HG02981 (cell line): ENCODE data around the gene XYLT1.
"Not testable (repeated sequence)": the region's sequence is repeated elsewhere in the genome, so short reads cannot be mapped to it uniquely, and the experiment has no call there.

ENCODE experiments used
- ATAC-seq: cut with Tn5 transposase; IDR thresholded peaks from one replicate; pipeline ENCODE4 v1.9.1; 2021; ENCODE audit warnings: mild to moderate bottlenecking, moderate library complexity; ENCODE audit not compliant: unreplicated experiment

XYLT1 gene

GRCh38 chr16:17433577-17434451 is 36.9 kb downstream of the XYLT1 start:
- no peak for ATAC-seq

DNA sequence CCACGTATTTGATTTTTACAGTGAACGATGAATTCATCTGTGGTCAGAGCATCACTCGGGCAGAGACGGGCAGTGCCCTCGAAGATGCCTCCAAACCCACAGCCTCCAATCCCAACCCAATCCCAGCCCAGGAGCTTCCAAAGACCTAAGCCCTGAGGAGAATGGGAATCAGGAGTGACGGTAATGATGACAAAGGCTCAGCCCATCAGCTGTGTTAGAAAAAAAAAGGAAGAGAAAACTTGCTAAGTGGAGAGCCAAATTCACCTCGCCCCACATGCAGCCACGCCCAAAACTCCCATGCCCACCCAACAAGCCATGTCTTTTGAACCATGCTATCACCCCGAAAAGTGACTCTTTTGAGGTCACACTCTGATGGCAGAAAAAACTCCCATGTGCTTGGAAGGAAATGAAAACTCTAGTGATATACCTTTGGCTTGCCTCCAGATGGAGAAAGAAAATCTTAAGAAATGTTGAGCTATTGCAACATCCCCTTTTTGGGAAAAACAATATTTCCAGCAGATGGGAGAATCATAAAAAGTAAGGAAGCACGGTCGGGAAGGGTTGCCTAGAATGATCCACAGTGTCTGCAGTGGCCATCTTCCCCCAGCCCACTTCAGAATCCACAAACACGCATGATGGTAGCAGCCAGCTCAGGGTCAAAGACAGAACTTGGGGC is 37.7 kb downstream of the XYLT1 start:
- ATAC-seq: no peak

DNA sequence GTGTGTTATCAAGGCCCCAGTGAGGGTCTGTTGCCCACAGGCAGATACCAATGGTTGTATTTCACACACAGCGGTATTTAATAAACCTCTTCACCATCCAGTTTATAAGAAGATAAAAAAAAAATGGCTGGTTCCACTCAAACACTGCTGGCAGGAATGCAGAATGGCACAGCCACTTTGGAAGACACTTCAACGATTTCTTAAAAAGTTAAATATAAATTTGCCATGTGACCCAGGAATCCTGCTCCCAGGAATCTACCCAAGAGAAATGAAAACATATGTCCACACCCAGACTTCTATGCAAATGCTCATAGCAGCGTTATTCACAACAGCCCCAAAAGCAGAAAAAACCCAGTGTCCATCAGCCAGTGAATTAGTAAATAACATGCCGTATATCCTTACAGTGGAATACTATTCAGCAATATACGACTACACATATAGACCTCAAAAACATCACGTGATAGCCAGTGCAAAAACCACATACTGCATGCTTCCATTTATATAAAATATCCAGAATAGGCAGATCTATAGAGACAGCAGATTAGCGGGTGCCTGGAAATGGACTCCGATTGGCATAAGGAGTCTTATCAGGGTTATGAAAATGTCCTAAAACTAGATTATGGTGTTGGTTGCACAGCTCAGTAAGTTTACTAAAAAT is 38.7 kb downstream of the XYLT1 start:
- no peak for ATAC-seq

DNA sequence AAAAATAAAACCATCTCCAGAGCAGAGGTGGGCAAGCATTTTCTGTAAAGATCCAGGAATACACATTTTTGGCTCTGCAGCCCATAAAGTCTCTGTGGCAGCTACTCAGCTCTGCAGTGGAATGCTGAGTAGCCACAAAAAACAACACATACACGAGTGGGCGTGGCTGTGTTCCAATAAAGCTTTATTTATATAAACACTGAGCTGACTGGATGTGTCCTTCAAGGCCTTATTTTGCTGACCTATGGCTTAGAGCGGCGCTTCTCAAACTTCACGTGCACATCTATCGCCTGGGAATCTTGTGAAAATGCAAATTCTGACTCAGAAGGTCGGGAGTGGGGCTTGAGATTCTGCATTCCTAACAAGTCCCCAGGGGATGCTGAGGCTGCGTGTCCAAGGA is 39.7 kb downstream of the XYLT1 start:
- no peak for ATAC-seq

DNA sequence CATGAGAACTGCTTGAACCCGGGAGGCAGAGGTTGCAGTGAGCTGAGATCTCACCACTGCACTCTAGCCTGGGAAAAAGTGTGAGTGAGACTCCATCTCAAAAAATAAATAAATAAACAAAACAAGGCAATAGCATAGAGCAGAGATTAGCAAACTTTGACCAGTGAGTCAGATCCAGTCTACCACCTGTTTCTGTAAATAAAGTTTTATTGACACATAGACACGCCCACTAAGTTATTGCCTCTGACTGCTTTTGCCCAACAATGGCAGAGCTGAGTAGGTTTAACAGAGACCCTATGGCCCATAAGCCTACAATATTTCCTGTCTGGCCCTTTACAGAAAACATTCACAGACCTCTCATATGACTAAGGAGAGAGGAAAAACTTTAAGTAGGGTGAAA is 44.3 kb downstream of the XYLT1 start:
- no peak for ATAC-seq

DNA sequence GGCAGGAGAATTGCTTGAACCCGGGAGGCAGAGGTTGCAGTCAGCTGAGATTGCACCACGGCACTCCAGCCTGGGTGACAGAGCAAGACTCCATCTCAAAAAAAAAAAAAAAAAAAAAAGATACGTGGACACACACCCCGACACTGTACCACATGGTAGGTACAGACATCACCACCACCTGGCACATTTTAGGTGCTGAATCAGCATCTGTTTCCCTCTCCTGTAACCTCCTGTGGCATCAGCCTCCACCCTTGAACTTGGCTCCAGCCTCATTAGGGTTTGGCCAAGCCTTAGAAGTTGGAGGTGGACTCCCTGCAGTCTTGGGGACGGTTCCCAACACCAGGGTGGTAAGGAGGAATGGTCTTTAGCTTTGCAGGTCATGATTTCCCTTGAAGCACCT is 46.0 kb downstream of the XYLT1 start:
- ATAC-seq: no peak

GRCh38 chr16:17423221-17423620 is 47.5 kb downstream of the XYLT1 start:
- ATAC-seq: no peak

GRCh38 chr16:17420816-17421215 is 49.9 kb downstream of the XYLT1 start:
- ATAC-seq: no peak

DNA sequence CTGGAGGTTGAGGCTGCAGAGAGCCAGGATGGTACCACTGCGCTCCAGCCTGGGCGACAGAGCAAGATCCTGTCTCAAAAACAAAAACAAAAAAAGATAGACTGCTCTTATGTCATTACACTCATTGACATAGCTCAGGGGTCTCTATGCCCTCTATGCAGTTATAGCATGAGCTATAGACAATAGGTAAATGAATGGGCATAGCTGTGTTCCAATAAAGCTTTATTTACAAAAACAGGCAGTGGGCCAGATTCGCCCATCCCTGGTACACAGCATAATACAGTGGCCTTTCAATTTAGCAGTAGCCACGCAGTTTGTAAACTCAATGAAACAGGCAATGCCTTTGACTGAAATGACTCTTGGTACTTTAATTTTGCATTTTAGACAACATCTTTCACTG is 51.5 kb downstream of the XYLT1 start:
- ATAC-seq: no peak

- ATAC-seq: no peak
Measured at GRCh38 chr16:17417740-17418139, 53.0 kb downstream of the XYLT1 start.

GRCh38 chr16:17416461-17417311 is 54.1 kb downstream of the XYLT1 start:
- peak; percentile 96 for ATAC-seq

GRCh38 chr16:17414916-17415315 is 55.8 kb downstream of the XYLT1 start:
- ATAC-seq: no peak

DNA sequence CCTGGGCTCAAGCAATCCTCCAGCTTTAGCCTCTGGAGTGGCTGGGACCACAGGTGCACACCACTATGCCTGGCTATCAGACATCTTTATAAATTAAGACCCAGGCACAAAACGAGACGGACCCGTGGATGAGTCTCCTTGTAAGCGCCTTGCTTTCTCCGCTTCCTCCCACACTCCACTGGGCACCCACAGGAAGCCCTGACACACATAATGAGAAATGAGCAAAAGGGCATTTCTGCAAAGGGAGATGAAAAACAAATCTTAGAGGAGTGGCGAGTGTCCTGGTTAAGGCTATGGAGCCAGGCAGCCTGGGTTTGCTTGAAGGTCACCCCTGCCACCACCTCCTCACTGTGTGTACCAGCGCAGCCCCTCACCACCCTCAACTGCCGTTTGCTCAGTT is 56.3 kb downstream of the XYLT1 start:
- ATAC-seq: no peak

GRCh38 chr16:17413508-17413907 is 57.3 kb downstream of the XYLT1 start:
- ATAC-seq: no peak

DNA sequence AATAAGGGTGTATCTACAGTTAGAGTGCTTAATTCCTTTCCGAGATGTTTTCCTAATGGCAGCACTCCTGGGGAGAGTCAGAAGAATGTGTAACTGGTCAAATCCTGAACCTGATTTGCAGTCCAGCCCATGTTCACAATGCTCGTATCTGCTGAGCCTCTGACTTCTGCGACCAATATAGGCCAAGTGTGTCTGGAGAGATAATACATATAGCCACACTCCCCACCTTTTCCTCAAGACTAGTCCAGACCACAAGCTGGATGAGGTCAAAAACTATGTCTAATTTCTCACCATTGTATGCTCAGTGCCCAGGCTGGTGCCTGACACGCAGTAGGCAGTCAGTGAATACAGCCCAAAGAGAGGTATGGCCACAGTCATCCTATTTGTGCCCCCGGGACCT is 58.0 kb downstream of the XYLT1 start:
- no peak for ATAC-seq

- ATAC-seq: no peak
Measured at GRCh38 chr16:17412221-17412620, 58.5 kb downstream of the XYLT1 start.

- no peak for ATAC-seq
Measured at GRCh38 chr16:17411263-17411662, 59.5 kb downstream of the XYLT1 start.

DNA sequence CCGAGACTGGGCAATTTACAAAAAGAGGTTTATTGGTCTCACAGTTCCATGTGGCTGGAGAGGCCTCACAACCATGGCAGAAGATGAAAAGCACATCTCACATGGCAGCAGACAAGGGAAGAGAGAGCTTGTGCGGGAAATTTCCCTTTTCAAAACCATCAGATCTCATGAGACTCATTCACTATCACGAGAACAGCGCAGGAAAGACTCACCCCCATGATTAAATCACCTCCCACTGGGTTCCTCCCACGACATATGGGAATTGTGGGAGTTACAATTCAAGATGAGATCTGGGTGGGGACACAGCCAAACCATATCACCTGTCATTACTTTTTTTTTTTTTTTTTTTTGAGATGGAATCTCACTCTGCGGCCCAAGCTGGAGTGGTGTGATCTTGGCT is 60.4 kb downstream of the XYLT1 start:
- not testable (repeated sequence) for ATAC-seq

GRCh38 chr16:17409894-17410293 is 60.9 kb downstream of the XYLT1 start:
- no peak for ATAC-seq

DNA sequence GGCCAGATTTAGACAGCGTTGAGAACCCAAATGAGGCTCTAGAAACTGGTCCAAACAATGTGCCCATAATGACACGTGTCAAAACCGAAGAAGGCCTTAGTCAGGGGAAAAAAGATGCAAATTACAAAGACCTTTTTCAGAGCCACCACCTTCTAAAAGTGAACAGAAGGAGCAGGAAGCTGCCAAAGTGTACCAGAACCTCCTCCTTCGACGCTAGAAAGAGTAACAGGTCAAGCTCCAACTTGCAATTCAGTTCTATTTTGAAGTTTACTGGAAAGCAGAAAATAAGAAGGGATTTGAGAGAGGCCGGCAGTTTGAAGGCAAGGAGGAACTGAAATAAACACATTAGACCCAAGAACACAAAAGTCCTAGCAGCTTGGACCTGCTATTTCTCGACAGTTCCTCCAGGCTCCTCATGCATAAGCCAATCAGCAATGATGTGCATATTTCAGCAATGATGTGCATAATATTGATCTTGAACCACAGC is 61.8 kb downstream of the XYLT1 start:
- ATAC-seq: no peak

DNA sequence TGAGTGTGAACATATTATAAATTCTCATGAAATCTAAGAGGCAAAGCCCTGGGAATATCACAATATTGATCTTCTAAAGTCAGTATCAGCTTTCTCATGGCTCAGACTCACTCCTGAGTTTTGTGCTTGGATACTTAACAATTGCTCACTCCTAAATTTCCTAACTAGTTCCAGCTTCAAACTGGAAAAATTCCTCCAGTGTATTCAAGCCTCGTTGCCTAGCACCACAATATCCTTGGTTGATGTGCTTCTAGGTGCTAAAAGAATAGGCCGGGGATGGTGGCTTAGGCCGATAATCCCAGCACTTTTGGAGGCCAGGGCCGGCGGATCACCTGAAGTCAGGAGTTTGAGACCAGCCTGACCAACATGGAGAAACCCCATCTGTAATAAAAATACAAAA is 62.5 kb downstream of the XYLT1 start:
- no peak for ATAC-seq
